Measurements from ENCODE around the gene RIMS3. TPM values are rescaled to one million over a fixed set of nuclear protein-coding genes. Genes with fewer than 3 reads are reported as not detected.

RIMS3 gene
- total and polyA plus RNA-seq, 4 donors = 4.9 to 18.3 (median 11.5) TPM

- H3K27me3 ChIP-seq (ENCODE audit: control insufficient read depth in 1 of 2, insufficient read depth in 2 of 2, low read length in 1 of 2) = no peaks in the 10 kb centered on the region
- peak in 1 of 2 donors; percentile 47 for DNase-seq
- 93 to 95% methylated on average over 18 of the region's 18 CpGs for WGBS, 2 donors
- ATAC-seq (ENCODE audit: low FRiP score) = no peak
- no peak overlapping the region for H3K4me3 ChIP-seq (ENCODE audit: low read length in 2 of 2)
- no peaks in the 10 kb centered on the region for H3K4me1 ChIP-seq (ENCODE audit: control insufficient read depth in 1 of 2, insufficient read depth in 2 of 2, low read length in 2 of 2)
- no peak overlapping the region for H3K27ac ChIP-seq (ENCODE audit: low read depth in 1 of 2, low read length in 2 of 2)
- intact Hi-C loops (cut with DNase I) = no loop called here
- H3K36me3 ChIP-seq (ENCODE audit: control insufficient read depth in 1 of 2, insufficient read depth in 2 of 2, low read length in 1 of 2) = peaks cover 0 to 3% of the 10 kb centered on the region in 2 donors
- H3K9me3 ChIP-seq (ENCODE audit: control insufficient read depth, low read length) = no peaks in the 10 kb centered on the region
Observed at GRCh38 chr1:40641601-40642242, 23.8 kb downstream of the RIMS3 start.

DNA sequence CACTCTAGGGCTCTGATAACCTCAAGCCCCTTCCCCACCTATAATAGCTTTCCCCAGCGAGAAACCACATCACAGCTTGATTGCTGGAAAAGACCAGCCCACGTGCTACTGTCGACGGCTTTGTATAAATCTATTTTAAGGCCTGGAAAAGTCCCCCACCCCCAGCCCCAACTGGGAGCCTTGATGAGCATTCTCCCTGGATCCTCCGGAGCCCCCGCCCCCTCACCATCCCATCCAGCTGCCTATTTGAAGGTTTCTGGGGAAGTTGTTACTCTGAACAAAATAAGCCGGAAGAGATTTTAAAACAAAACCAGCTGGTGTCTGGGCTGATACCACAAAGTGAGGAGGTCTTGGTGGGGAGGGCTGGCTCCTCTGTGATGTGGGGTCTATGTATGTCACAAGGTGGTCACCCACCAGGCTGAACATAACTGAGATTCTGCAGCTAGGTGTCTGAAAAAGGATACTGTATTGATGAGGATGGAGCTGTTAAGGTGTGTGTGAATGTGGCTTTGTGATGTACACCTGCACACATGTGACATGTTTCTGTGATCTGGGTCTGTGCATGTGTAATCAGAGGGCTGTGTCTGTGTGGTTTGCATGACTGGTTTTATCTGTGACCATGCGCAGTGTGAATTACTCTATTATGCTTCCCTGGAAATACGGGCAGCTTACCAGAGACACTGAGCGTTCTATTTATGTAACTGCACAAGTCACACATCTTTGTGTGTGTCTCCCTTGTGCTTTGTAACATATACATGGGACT lies 25.0 kb downstream of the RIMS3 start:
- intact Hi-C loops (cut with DNase I) = no loop called here
- Histone ChIP-seq H3K27me3 (ENCODE audit: control insufficient read depth in 1 of 2, insufficient read depth in 2 of 2, low read length in 1 of 2) (no peaks in the 10 kb centered on the region), H3K9me3 (ENCODE audit: control insufficient read depth, low read length) (no peaks in the 10 kb centered on the region), H3K27ac (ENCODE audit: low read depth in 1 of 2, low read length in 2 of 2) (no peak overlapping the region), H3K4me3 (ENCODE audit: low read length in 2 of 2) (no peak overlapping the region), H3K4me1 (ENCODE audit: control insufficient read depth in 1 of 2, insufficient read depth in 2 of 2, low read length in 2 of 2) (no peaks in the 10 kb centered on the region), H3K36me3 (ENCODE audit: control insufficient read depth in 1 of 2, insufficient read depth in 2 of 2, low read length in 1 of 2) (peaks cover 0 to 3% of the 10 kb centered on the region in 2 donors)
- ATAC-seq (ENCODE audit: low FRiP score) (no peak), DNase-seq (peak in 1 of 2 donors; percentile 8)
- WGBS, 2 donors = 79 to 83% methylated on average over 10 of the region's 10 CpGs

GRCh38 chr1:40638097-40639036 lies 27.1 kb downstream of the RIMS3 start:
- intact Hi-C loops (cut with DNase I) = no loop called here
- DNase-seq = peak in 1 of 2 donors; percentile 17
- Histone ChIP-seq H3K9me3 (ENCODE audit: control insufficient read depth, low read length) (no peaks in the 10 kb centered on the region), H3K4me1 (ENCODE audit: control insufficient read depth in 1 of 2, insufficient read depth in 2 of 2, low read length in 2 of 2) (no peaks in the 10 kb centered on the region), H3K27me3 (ENCODE audit: control insufficient read depth in 1 of 2, insufficient read depth in 2 of 2, low read length in 1 of 2) (no peaks in the 10 kb centered on the region), H3K36me3 (ENCODE audit: control insufficient read depth in 1 of 2, insufficient read depth in 2 of 2, low read length in 1 of 2) (peaks cover 0 to 3% of the 10 kb centered on the region in 2 donors), H3K4me3 (ENCODE audit: low read length in 2 of 2) (no peak overlapping the region), H3K27ac (ENCODE audit: low read depth in 1 of 2, low read length in 2 of 2) (no peak overlapping the region)
- ATAC-seq (ENCODE audit: low FRiP score) = no peak
- 82 to 88% methylated on average over 8 of the region's 8 CpGs for WGBS, 2 donors

GRCh38 chr1:40637470-40638007 lies 27.9 kb downstream of the RIMS3 start:
- DNase-seq = peak in 1 of 2 donors; percentile 10
- no peak overlapping the region for H3K27ac ChIP-seq (ENCODE audit: low read depth in 1 of 2, low read length in 2 of 2)
- intact Hi-C loops (cut with DNase I) = no loop called here
- no peak overlapping the region for H3K4me3 ChIP-seq (ENCODE audit: low read length in 2 of 2)
- H3K9me3 ChIP-seq (ENCODE audit: control insufficient read depth, low read length) = no peaks in the 10 kb centered on the region
- peaks cover 0 to 3% of the 10 kb centered on the region in 2 donors for H3K36me3 ChIP-seq (ENCODE audit: control insufficient read depth in 1 of 2, insufficient read depth in 2 of 2, low read length in 1 of 2)
- 93 to 96% methylated on average over 3 of the region's 3 CpGs for WGBS, 2 donors
- H3K4me1 ChIP-seq (ENCODE audit: control insufficient read depth in 1 of 2, insufficient read depth in 2 of 2, low read length in 2 of 2) = no peaks in the 10 kb centered on the region
- no peaks in the 10 kb centered on the region for H3K27me3 ChIP-seq (ENCODE audit: control insufficient read depth in 1 of 2, insufficient read depth in 2 of 2, low read length in 1 of 2)
- ATAC-seq (ENCODE audit: low FRiP score) = no peak

DNA sequence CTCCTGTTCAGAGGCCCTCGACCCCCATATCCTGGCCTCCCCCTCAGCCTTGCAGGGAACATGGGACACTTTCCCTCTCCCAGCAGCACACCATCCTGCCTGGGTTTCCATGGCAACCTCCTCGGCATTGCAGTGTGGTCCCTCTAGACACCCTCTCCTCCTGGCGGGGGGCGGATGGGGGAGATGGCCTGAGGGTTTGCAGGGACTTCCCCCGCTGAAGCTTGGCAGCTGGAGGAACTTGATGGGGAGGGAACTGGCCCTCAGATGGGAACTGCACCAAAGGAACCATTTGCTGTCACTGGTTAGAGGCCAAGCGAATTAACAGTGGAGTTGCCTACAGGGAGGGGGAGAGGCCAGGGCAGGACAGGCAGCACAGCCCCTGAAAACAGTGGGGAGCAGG lies 28.7 kb downstream of the RIMS3 start:
- DNase-seq = no peak
- WGBS, 2 donors = 72 to 76% methylated on average over 6 of the region's 6 CpGs
- peaks cover 0 to 3% of the 10 kb centered on the region in 2 donors for H3K36me3 ChIP-seq (ENCODE audit: control insufficient read depth in 1 of 2, insufficient read depth in 2 of 2, low read length in 1 of 2)
- H3K9me3 ChIP-seq (ENCODE audit: control insufficient read depth, low read length) = no peaks in the 10 kb centered on the region
- no peak for ATAC-seq (ENCODE audit: low FRiP score)
- H3K4me1 ChIP-seq (ENCODE audit: control insufficient read depth in 1 of 2, insufficient read depth in 2 of 2, low read length in 2 of 2) = no peaks in the 10 kb centered on the region
- intact Hi-C loops (cut with DNase I) = no loop called here
- H3K4me3 ChIP-seq (ENCODE audit: low read length in 2 of 2) = no peak overlapping the region
- H3K27ac ChIP-seq (ENCODE audit: low read depth in 1 of 2, low read length in 2 of 2) = no peak overlapping the region
- no peaks in the 10 kb centered on the region for H3K27me3 ChIP-seq (ENCODE audit: control insufficient read depth in 1 of 2, insufficient read depth in 2 of 2, low read length in 1 of 2)

- 97 to 98% methylated on average over 25 of the region's 25 CpGs for WGBS, 2 donors
- H3K4me3 ChIP-seq (ENCODE audit: low read length in 2 of 2) = no peak overlapping the region
- H3K27ac ChIP-seq (ENCODE audit: low read depth in 1 of 2, low read length in 2 of 2) = no peak overlapping the region
- intact Hi-C loops (cut with DNase I) = no loop called here
- DNase-seq = peak in 1 of 2 donors; percentile 45
- H3K9me3 ChIP-seq (ENCODE audit: control insufficient read depth, low read length) = no peaks in the 10 kb centered on the region
- peaks cover 0 to 3% of the 10 kb centered on the region in 2 donors for H3K36me3 ChIP-seq (ENCODE audit: control insufficient read depth in 1 of 2, insufficient read depth in 2 of 2, low read length in 1 of 2)
- no peaks in the 10 kb centered on the region for H3K4me1 ChIP-seq (ENCODE audit: control insufficient read depth in 1 of 2, insufficient read depth in 2 of 2, low read length in 2 of 2)
- no peaks in the 10 kb centered on the region for H3K27me3 ChIP-seq (ENCODE audit: control insufficient read depth in 1 of 2, insufficient read depth in 2 of 2, low read length in 1 of 2)
- ATAC-seq (ENCODE audit: low FRiP score) = no peak
Observed at GRCh38 chr1:40635763-40636500, 29.6 kb downstream of the RIMS3 start.

- H3K9me3 ChIP-seq (ENCODE audit: control insufficient read depth, low read length) = no peaks in the 10 kb centered on the region
- intact Hi-C loops (cut with DNase I) = no loop called here
- no peaks in the 10 kb centered on the region for H3K4me1 ChIP-seq (ENCODE audit: control insufficient read depth in 1 of 2, insufficient read depth in 2 of 2, low read length in 2 of 2)
- peaks cover 0 to 2% of the 10 kb centered on the region in 2 donors for H3K36me3 ChIP-seq (ENCODE audit: control insufficient read depth in 1 of 2, insufficient read depth in 2 of 2, low read length in 1 of 2)
- peak overlapping the region in 1 of 2 donors; percentile 17 for H3K27ac ChIP-seq (ENCODE audit: low read depth in 1 of 2, low read length in 2 of 2)
- H3K27me3 ChIP-seq (ENCODE audit: control insufficient read depth in 1 of 2, insufficient read depth in 2 of 2, low read length in 1 of 2) = no peaks in the 10 kb centered on the region
- no peak overlapping the region for H3K4me3 ChIP-seq (ENCODE audit: low read length in 2 of 2)
- ATAC-seq (ENCODE audit: low FRiP score) (no peak), DNase-seq (no peak)
- WGBS, 2 donors = 75 to 77% methylated on average over 6 of the region's 6 CpGs
Observed at GRCh38 chr1:40634901-40635655, 30.4 kb downstream of the RIMS3 start.

Data from aorta (tissue), 5 donors.